Loucy (cell line): ENCODE results near the gene PTPRN2.

Source experiments
- H2AFZ ChIP-seq: fragments of 200-600 bp; sonication (generic); 2 replicates; pipeline ENCODE4 v1.6.0; 2016; ENCODE audit warnings: antibody characterized with exemption, mild to moderate bottlenecking, low read length, moderate library complexity
- H3F3A ChIP-seq: fragments of 200-600 bp; 2 replicates; pipeline ENCODE4 v1.6.0; 2016; ENCODE audit warnings: antibody characterized with exemption, low read depth, mild to moderate bottlenecking
- H3K27me3 ChIP-seq: fragments of 200-600 bp; sonication (generic); 2 replicates; pipeline ENCODE4 v1.6.1; 2014; ENCODE audit warnings: low read length, mild to moderate bottlenecking; ENCODE audit not compliant: insufficient read depth, poor library complexity, severe bottlenecking
- H3K36me3 ChIP-seq: fragments of 200-600 bp; sonication (generic); 2 replicates; pipeline ENCODE4 v1.6.1; 2016; ENCODE audit warnings: low read length; ENCODE audit not compliant: insufficient read depth
- H3K4me1 ChIP-seq: fragments of 200-600 bp; sonication (generic); 2 replicates; pipeline ENCODE4 v1.5.1; 2014; ENCODE audit warnings: low read length, mild to moderate bottlenecking; ENCODE audit not compliant: insufficient read depth, poor library complexity, severe bottlenecking
- H3K4me2 ChIP-seq: fragments of 200-600 bp; sonication (generic); 2 replicates; pipeline ENCODE4 v1.6.0; 2014; ENCODE audit warnings: antibody characterized with exemption, low read length, low read depth, mild to moderate bottlenecking; ENCODE audit not compliant: poor library complexity, severe bottlenecking
- H3K4me3 ChIP-seq: fragments of 200-600 bp; sonication (generic); 2 replicates; pipeline ENCODE4 v1.5.1; 2014; ENCODE audit warnings: low read length, mild to moderate bottlenecking, mixed read lengths; ENCODE audit not compliant: poor library complexity, severe bottlenecking
- H3K79me2 ChIP-seq: fragments of 200-600 bp; sonication (generic); 2 replicates; pipeline ENCODE4 v1.6.1; 2014; ENCODE audit warnings: low read length; ENCODE audit not compliant: insufficient read depth
- H3K9ac ChIP-seq: fragments of 200-600 bp; sonication (generic); 2 replicates; pipeline ENCODE4 v1.6.0; 2014; ENCODE audit warnings: mild to moderate bottlenecking, low read depth, low read length, moderate library complexity; ENCODE audit not compliant: poor library complexity, severe bottlenecking
- H3K9me2 ChIP-seq: fragments of 200-600 bp; sonication (generic); replicated peaks from 2 replicates; pipeline ENCODE4 v1.6.1; 2016; ENCODE audit warnings: low read depth, low read length, mixed read lengths
- H3K9me3 ChIP-seq: fragments of 200-600 bp; sonication (generic); 2 replicates; pipeline ENCODE4 v1.6.1; 2014; ENCODE audit warnings: mild to moderate bottlenecking, antibody characterized with exemption, low read length, low read depth; ENCODE audit not compliant: insufficient read depth
- H4K20me1 ChIP-seq: fragments of 200-600 bp; sonication (generic); 2 replicates; pipeline ENCODE4 v1.6.0; 2014; ENCODE audit warnings: antibody characterized with exemption, low read length, mild to moderate bottlenecking; ENCODE audit not compliant: insufficient read depth, poor library complexity, severe bottlenecking
- EZH2phosphoT487 ChIP-seq: fragments of 200-600 bp; IDR thresholded peaks from 2 replicates; pipeline ENCODE4 v1.6.1; 2018; ENCODE audit warnings: antibody characterized with exemption, mild to moderate bottlenecking, moderate library complexity, borderline replicate concordance
- TF ChIP-seq, protein P1 (sequence below): fragments of 200-600 bp; sonication (generic); conservative IDR thresholded peaks from 2 replicates; pipeline ENCODE4 v1.5.1; 2014; ENCODE audit warnings: mild to moderate bottlenecking, antibody characterized with exemption, low read length

The PTPRN2 gene

GRCh38 chr7:158321936-158322615 lies 265.5 kb downstream of the PTPRN2 start:
- Histone ChIP-seq H3K79me2 (no peaks in the 10 kb centered on the region), H3K36me3 (no peaks in the 10 kb centered on the region), H3K4me1 (no peaks in the 10 kb centered on the region), H3K27me3 (no peaks in the 10 kb centered on the region), H4K20me1 (no peaks in the 10 kb centered on the region), H3K9ac (no peak overlapping the region), H3K4me3 (no peak overlapping the region), H2AFZ (no peak overlapping the region), H3F3A (no peaks in the 10 kb centered on the region), H3K9me2 (no peaks in the 10 kb centered on the region), H3K4me2 (no peak overlapping the region), H3K9me3 (peaks cover 15% of the 10 kb centered on the region; the same call in 1 of the 2 replicates)
- TF ChIP-seq EZH2phosphoT487: no peak

- Histone ChIP-seq H3K9me3 (peaks cover 18% of the 10 kb centered on the region; the same call in 1 of the 2 replicates), H3K27me3 (no peaks in the 10 kb centered on the region), H3K79me2 (no peaks in the 10 kb centered on the region)
These were observed 266.4 kb downstream of the PTPRN2 start for GRCh38 chr7:158321056-158321700.

DNA sequence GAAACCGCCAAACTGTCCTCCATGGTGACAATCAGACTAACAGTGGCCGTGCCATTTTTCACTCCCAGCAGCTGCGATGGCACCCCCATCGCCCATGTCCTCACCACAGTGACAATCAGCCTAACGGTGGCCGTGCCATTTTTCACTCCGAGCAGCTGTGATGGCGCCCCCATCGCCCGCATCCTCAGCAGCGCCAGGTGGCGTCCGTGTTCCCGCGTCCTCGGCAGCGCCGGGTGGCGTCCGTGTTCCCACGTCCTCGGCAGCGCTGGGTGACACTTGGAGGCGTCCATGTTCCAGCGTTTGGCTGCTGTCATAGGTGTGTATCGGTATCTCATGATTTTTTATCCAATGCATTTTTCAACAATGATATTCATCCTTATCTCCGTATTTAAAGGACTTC lies 267.3 kb downstream of the PTPRN2 start:
- Histone ChIP-seq H3K4me2 (no peak overlapping the region), H3F3A (no peaks in the 10 kb centered on the region), H3K27me3 (no peaks in the 10 kb centered on the region), H4K20me1 (no peaks in the 10 kb centered on the region), H3K9me3 (peaks cover 26% of the 10 kb centered on the region; the same call in 1 of the 2 replicates), H3K9ac (no peak overlapping the region), H3K4me3 (no peak overlapping the region), H2AFZ (no peak overlapping the region), H3K36me3 (no peaks in the 10 kb centered on the region), H3K9me2 (no peaks in the 10 kb centered on the region), H3K79me2 (no peaks in the 10 kb centered on the region), H3K4me1 (no peaks in the 10 kb centered on the region)
- TF ChIP-seq, protein P1, sequence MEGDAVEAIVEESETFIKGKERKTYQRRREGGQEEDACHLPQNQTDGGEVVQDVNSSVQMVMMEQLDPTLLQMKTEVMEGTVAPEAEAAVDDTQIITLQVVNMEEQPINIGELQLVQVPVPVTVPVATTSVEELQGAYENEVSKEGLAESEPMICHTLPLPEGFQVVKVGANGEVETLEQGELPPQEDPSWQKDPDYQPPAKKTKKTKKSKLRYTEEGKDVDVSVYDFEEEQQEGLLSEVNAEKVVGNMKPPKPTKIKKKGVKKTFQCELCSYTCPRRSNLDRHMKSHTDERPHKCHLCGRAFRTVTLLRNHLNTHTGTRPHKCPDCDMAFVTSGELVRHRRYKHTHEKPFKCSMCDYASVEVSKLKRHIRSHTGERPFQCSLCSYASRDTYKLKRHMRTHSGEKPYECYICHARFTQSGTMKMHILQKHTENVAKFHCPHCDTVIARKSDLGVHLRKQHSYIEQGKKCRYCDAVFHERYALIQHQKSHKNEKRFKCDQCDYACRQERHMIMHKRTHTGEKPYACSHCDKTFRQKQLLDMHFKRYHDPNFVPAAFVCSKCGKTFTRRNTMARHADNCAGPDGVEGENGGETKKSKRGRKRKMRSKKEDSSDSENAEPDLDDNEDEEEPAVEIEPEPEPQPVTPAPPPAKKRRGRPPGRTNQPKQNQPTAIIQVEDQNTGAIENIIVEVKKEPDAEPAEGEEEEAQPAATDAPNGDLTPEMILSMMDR: no peak
- no peak for TF ChIP-seq EZH2phosphoT487

More at GRCh38 chr7:158321056-158321700, 266.4 kb downstream of the PTPRN2 start:
- Histone ChIP-seq H3K9me2 (no peaks in the 10 kb centered on the region), H4K20me1 (no peaks in the 10 kb centered on the region), H3K4me2 (no peak overlapping the region), H3K4me1 (no peaks in the 10 kb centered on the region), H3F3A (no peaks in the 10 kb centered on the region), H3K4me3 (no peak overlapping the region), H2AFZ (no peak overlapping the region), H3K9ac (no peak overlapping the region), H3K36me3 (no peaks in the 10 kb centered on the region)
- TF ChIP-seq EZH2phosphoT487: no peak

- TF ChIP-seq EZH2phosphoT487: no peak
- TF ChIP-seq, protein P1: no peak
- Histone ChIP-seq H3K79me2 (no peaks in the 10 kb centered on the region), H3K4me1 (no peaks in the 10 kb centered on the region), H3K9me3 (peaks cover 36% of the 10 kb centered on the region; the same call in 1 of the 2 replicates), H2AFZ (no peak overlapping the region), H3K36me3 (no peaks in the 10 kb centered on the region), H3K9me2 (no peaks in the 10 kb centered on the region), H3F3A (no peaks in the 10 kb centered on the region), H3K27me3 (no peaks in the 10 kb centered on the region), H3K4me2 (no peak overlapping the region), H4K20me1 (no peaks in the 10 kb centered on the region), H3K4me3 (no peak overlapping the region), H3K9ac (no peak overlapping the region)
These were observed 269.1 kb downstream of the PTPRN2 start for GRCh38 chr7:158318511-158318913.
